Measurements from ENCODE around the gene SHCBP1. TPM values are rescaled to one million over a fixed set of nuclear protein-coding genes. Genes with fewer than 3 reads are reported as not detected.
A peak's percentile ranks its signal among the peaks of the same experiment; 100 is the strongest.

Gene SHCBP1
- total and polyA plus RNA-seq, 2 of the 13 experiments (the other 11 are each of a cell fraction or from before 2014, with no cell fraction given) = 15.7 to 33.0 TPM

DNA sequence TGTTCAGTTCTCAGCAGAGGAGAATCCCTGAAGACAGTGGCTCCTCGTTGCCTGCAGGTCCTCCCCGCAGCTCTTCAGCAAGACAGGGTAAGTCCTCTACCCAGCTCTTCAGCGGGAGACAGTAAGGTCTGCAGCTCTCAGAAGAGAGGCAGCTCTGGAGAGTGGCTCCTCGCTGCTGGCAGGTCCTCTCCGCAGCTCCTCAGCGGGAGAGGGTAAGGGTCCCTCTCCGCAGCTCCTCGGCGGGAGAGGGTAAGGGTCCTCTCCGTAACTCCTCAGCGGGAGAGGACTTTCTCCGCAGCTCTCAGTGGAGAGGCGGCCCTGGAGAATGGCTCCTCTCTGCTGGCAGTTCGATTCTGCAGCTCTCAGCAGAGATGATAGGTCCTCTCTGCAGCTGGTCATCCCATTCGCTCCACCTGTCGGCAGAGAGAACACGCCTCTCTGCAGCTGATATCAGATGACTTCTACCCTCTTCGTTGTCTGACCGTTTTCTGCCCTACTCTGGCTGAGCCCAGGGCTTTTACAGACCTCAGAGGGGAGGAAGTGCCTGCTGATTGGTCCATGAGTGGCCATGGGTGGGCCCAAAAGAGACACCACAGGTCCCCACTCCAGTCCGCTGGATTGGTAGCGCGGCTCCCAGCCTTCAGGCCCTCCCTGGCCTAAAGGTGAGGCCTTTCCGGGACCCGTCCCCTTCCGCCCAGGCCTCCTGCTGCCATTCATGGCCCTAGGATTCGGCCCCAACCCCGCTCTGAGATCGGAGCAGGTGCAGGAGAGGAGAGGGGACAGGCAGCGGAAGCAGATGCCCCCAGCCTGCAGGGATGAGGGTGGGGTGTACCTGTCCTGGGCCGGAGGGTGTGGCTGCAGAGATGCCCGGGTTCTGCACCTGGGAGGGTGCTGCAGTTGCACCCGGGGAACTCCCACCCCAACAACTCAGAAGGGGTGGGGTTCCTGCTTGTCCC, 11.9 kb upstream of the SHCBP1 start (continued):
- TF ChIP-seq, protein P1, sequence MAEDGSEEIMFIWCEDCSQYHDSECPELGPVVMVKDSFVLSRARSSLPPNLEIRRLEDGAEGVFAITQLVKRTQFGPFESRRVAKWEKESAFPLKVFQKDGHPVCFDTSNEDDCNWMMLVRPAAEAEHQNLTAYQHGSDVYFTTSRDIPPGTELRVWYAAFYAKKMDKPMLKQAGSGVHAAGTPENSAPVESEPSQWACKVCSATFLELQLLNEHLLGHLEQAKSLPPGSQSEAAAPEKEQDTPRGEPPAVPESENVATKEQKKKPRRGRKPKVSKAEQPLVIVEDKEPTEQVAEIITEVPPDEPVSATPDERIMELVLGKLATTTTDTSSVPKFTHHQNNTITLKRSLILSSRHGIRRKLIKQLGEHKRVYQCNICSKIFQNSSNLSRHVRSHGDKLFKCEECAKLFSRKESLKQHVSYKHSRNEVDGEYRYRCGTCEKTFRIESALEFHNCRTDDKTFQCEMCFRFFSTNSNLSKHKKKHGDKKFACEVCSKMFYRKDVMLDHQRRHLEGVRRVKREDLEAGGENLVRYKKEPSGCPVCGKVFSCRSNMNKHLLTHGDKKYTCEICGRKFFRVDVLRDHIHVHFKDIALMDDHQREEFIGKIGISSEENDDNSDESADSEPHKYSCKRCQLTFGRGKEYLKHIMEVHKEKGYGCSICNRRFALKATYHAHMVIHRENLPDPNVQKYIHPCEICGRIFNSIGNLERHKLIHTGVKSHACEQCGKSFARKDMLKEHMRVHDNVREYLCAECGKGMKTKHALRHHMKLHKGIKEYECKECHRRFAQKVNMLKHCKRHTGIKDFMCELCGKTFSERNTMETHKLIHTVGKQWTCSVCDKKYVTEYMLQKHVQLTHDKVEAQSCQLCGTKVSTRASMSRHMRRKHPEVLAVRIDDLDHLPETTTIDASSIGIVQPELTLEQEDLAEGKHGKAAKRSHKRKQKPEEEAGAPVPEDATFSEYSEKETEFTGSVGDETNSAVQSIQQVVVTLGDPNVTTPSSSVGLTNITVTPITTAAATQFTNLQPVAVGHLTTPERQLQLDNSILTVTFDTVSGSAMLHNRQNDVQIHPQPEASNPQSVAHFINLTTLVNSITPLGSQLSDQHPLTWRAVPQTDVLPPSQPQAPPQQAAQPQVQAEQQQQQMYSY (CRISPR knock-in tag; IDR thresholded peaks at IDR 0.05) = 0 out of 2 replicates have a peak, but pooled peaks have one; percentile 45
- TF ChIP-seq ZNF781 (CRISPR knock-in tag; IDR thresholded peaks at IDR 0.05; ENCODE audit: borderline replicate concordance, not compliant biosample characterization) (peak; percentile 41), SRSF4 (IDR thresholded peaks at IDR 0.05; ENCODE audit: low read depth, low read length, poor library complexity, severe bottlenecking) (no peak), ZNF713 (CRISPR knock-in tag; IDR thresholded peaks at IDR 0.05) (no peak), EP300 (IDR thresholded peaks at IDR 0.05; ENCODE audit: low read depth in 2 of 2, low read length in 2 of 2) (no peak), EP300 (CRISPR knock-in tag; IDR thresholded peaks at IDR 0.05; ENCODE audit: borderline replicate concordance) (no peak), ZNF547 (CRISPR knock-in tag; IDR thresholded peaks at IDR 0.05) (peak; percentile 68), KLF12 (CRISPR knock-in tag; IDR thresholded peaks at IDR 0.05; ENCODE audit: borderline replicate concordance) (0 out of 2 replicates have a peak, but pooled peaks have one; percentile 69), MED8 (CRISPR knock-in tag; IDR thresholded peaks at IDR 0.05; ENCODE audit: insufficient replicate concordance) (no peak), DNMT3B (CRISPR knock-in tag; conservative IDR thresholded peaks at IDR 0.05) (no peak), MXI1 (IDR thresholded peaks at IDR 0.05; ENCODE audit: borderline replicate concordance, low read depth, low read length) (peak; percentile 23; the same call in 1 of the 3 replicates), SMARCE1 (IDR thresholded peaks at IDR 0.05; ENCODE audit: borderline replicate concordance) (no peak)
- TF ChIP-seq, protein P2, sequence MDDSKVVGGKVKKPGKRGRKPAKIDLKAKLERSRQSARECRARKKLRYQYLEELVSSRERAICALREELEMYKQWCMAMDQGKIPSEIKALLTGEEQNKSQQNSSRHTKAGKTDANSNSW (CRISPR knock-in tag; IDR thresholded peaks at IDR 0.05; ENCODE audit: borderline replicate concordance) = 0 out of 2 replicates have a peak, but pooled peaks have one; percentile 46
- TF ChIP-seq, protein P3, sequence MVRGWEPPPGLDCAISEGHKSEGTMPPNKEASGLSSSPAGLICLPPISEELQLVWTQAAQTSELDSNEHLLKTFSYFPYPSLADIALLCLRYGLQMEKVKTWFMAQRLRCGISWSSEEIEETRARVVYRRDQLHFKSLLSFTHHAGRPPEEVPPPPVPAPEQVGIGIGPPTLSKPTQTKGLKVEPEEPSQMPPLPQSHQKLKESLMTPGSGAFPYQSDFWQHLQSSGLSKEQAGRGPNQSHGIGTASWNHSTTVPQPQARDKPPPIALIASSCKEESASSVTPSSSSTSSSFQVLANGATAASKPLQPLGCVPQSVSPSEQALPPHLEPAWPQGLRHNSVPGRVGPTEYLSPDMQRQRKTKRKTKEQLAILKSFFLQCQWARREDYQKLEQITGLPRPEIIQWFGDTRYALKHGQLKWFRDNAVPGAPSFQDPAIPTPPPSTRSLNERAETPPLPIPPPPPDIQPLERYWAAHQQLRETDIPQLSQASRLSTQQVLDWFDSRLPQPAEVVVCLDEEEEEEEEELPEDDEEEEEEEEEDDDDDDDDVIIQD (CRISPR knock-in tag; IDR thresholded peaks at IDR 0.05; ENCODE audit: low read depth) = peak; percentile 10; the same call in 1 of the 2 replicates
- TF ChIP-seq, protein P4, sequence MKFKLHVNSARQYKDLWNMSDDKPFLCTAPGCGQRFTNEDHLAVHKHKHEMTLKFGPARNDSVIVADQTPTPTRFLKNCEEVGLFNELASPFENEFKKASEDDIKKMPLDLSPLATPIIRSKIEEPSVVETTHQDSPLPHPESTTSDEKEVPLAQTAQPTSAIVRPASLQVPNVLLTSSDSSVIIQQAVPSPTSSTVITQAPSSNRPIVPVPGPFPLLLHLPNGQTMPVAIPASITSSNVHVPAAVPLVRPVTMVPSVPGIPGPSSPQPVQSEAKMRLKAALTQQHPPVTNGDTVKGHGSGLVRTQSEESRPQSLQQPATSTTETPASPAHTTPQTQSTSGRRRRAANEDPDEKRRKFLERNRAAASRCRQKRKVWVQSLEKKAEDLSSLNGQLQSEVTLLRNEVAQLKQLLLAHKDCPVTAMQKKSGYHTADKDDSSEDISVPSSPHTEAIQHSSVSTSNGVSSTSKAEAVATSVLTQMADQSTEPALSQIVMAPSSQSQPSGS (CRISPR knock-in tag; IDR thresholded peaks at IDR 0.05) = peak; percentile 23; the same call in 1 of the 2 replicates
- TF ChIP-seq, protein P5, sequence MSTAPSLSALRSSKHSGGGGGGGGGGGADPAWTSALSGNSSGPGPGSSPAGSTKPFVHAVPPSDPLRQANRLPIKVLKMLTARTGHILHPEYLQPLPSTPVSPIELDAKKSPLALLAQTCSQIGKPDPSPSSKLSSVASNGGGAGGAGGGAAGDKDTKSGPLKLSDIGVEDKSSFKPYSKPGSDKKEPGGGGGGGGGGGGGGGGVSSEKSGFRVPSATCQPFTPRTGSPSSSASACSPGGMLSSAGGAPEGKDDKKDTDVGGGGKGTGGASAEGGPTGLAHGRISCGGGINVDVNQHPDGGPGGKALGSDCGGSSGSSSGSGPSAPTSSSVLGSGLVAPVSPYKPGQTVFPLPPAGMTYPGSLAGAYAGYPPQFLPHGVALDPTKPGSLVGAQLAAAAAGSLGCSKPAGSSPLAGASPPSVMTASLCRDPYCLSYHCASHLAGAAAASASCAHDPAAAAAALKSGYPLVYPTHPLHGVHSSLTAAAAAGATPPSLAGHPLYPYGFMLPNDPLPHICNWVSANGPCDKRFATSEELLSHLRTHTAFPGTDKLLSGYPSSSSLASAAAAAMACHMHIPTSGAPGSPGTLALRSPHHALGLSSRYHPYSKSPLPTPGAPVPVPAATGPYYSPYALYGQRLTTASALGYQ (CRISPR knock-in tag; IDR thresholded peaks at IDR 0.05) = no peak

Data from HepG2 (cell line).